Left kidney (tissue), 2 donors: ENCODE measurements around the gene LAMA5. TPM values are rescaled to one million over a fixed set of nuclear protein-coding genes. Genes with fewer than 3 reads are reported as not detected.

Source experiments
- DNase-seq: peaks from one replicate; pipeline ENCODE4 v3.0.0-alpha.2; 2013
- polyA plus RNA-seq: library from polyadenylated mRNA; unstranded; fragments of 120-200 nt; gene quantifications from one replicate; pipeline ENCODE4 v1.2.1, GENCODE V29; 2013; ENCODE audit not compliant: insufficient read length

The LAMA5 gene
- polyA plus RNA-seq, 1 donor = 119 TPM

- DNase-seq = no peak
Observed at GRCh38 chr20:62291251-62292066, 75.7 kb downstream of the LAMA5 start.

GRCh38 chr20:62289898-62290297 is 77.2 kb downstream of the LAMA5 start:
- no peak for DNase-seq

- DNase-seq = no peak
Observed at GRCh38 chr20:62289131-62289530, 78.0 kb downstream of the LAMA5 start.

DNA sequence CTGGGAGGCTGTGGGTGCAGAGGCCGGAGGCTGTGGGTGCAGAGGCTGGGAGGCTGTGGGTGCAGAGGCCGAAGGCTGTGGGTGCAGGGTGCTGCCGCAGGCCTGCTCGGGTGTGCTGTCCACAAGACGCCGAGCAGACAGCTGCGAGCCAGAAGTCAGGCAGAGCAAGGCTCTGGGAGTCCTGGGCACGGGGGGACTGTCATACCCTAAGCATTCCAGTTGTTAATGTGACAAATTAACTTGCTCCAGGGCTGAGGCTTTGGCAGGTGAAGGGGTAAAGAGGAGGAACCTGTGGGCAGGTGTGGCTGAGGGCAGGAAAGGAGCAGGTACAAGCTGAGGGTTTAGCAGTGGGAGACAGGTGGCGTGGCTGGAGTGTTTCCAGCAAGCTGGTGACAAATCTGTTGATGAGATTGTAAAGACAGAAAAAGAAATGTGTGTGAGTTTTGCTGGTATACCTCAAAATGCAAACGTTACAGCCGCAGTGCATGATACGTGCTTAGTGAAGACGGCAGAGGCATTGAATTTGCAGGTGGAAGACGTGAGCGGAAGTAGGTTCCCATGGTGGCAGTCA is 78.5 kb downstream of the LAMA5 start:
- DNase-seq = no peak

DNA sequence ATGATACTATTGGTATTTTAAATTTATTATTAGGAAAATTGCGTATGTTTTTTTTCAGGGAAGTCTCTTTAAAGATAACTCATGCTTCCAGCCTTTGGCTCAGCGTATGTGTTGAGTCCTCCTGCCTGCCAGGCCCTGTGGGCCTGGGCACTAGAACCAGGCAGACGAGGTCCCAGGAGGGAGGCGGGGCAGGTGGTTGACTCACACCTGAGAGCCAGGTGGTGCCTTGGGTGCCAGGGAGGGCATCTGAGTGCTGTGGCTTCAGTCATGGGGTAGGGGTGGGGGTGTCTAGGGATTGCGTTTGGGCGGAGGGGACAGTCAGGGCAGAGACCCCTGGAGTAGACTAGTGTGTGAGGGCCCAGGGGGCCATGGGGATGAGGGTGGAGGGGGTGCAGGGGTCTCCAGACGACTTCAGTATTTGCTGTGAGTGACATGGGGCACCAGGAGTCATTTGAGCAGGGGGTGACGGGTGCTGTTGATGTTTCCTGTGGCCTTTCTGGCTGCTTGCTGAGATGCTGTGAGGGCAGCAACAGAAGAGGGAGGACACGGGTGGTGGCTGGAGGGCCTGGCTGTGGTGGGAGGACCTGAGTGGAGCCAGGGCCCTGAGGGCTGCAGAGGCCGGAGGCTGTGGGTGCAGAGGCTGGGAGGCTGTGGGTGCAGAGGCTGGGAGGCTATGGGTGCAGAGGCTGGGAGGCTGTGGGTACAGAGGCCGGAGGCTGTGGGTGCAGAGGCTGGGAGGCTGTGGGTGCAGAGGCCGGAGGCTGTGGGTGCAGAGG is 79.2 kb downstream of the LAMA5 start:
- no peak for DNase-seq

DNA sequence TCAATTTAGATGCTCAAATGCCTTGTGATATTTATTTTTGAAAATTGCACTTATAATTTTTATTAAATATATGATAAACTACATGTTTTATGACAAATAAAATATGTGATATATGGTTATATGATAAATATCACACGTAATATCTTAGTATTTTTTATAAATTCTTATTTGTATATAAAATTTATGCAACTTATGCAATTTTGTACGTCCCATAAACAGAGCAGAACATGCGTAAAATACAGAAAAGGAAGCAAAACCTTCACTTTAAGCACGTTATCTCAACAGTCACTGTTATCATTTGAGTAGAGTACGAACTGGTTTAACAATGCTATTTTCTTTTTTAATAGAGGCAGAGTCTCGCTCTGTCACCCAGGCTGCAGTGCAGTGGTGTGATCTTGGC is 80.0 kb downstream of the LAMA5 start:
- no peak for DNase-seq

- DNase-seq = no peak
Observed at GRCh38 chr20:62286493-62287064, 80.5 kb downstream of the LAMA5 start.

- peak; percentile 8 for DNase-seq
Observed at GRCh38 chr20:62285722-62286121, 81.4 kb downstream of the LAMA5 start.

DNA sequence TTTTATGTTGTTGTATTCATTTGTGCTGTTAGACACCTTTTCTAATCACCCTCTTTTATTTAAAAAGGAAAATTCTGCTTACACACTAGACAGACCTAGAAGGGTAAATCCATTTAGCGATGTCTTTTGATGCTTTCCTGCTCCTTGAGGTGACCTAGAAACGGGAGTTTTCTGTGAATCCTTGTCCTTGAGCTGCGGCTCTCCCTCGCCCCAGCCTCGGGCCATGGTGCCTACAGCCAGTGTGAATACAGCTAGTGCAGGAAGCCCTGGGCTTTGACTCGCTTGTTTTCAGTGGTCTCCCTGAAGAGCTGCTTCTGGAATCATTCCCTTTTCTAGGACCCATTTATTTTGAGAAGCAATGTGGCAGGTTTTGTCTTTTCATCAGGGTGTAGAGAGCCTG is 82.0 kb downstream of the LAMA5 start:
- no peak for DNase-seq

DNA sequence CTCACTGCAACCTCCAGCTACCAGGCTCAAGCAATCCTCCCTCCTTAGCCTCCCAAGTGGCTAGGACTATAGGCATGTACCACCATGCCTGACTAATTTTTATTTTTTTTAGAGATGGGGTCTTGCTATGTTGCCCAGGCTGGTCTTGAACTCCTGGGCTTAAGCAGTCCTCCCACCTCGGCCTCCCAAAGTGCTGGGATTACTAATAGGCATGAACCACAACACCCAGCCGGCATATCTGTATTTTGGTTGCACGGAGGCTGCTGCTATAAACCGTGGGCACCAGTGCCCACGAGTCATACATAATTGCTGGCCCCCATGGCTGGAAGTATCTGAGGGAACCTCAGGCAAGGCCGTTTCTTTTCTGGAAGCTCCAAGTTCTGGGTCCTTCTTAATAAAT is 82.7 kb downstream of the LAMA5 start:
- no peak for DNase-seq

DNA sequence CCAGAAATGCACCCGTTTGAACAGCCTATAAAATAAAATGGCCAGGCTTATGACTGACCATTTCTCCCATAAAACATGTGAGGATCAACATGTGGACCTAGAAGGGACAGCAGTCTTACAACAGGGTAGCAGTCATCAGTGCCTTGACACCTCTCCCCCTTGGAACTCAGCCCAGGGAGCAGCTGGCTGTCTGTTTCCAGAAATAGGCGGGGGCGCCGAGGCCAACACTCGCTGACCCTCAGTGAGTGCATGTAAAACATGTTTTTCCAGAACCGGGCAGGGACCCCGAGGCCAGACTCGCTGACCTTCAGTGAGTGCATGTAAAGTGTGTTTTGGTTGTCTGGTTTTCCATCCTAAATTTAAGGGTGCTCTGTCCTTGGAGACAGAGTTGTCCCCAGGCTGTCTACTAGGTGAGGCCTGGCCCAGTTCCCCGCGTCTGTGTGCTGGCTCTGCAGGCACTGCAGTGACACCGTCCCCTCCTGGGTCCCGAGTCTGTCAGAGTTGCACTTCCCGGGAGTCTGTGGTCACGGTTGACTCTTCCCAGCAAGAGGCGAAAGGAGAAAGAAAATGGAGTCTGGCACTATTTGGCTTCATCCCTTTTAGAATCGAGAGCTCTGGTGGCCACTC is 84.1 kb downstream of the LAMA5 start:
- DNase-seq = no peak

- no peak for DNase-seq
Observed at GRCh38 chr20:62282103-62282502, 85.0 kb downstream of the LAMA5 start.

- no peak for DNase-seq
Observed at GRCh38 chr20:62281161-62281933, 85.8 kb downstream of the LAMA5 start.

- DNase-seq = no peak
Observed at GRCh38 chr20:62280303-62280702, 86.8 kb downstream of the LAMA5 start.

GRCh38 chr20:62277253-62277652 is 89.9 kb downstream of the LAMA5 start:
- no peak for DNase-seq

- DNase-seq = no peak
Observed at GRCh38 chr20:62276439-62276838, 90.7 kb downstream of the LAMA5 start.

- no peak for DNase-seq
Observed at GRCh38 chr20:62275219-62275618, 91.9 kb downstream of the LAMA5 start.

- peak; percentile 32 for DNase-seq
Observed at GRCh38 chr20:62274332-62274950, 92.7 kb downstream of the LAMA5 start.

GRCh38 chr20:62273416-62273815 is 93.7 kb downstream of the LAMA5 start:
- no peak for DNase-seq

DNA sequence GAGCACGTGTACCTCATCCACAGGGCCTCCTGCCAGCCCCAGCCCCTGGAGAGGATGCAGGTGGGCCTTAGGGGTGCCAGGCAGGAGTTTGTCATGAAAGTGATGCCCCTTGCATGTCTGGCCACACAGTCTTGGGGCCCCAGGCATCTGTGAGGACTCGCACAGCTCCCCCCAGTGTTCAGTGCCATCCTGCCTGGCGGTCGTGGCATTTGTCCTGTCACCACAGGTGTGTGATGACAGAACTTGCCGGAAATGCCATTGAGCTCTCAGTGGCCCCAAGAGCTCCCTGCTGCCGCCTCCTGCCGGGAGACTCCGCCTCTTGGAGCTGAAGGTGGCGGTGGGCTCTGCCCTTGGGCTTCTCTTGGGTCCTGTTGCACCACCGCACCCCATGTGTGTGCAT is 94.9 kb downstream of the LAMA5 start:
- DNase-seq = no peak

DNA sequence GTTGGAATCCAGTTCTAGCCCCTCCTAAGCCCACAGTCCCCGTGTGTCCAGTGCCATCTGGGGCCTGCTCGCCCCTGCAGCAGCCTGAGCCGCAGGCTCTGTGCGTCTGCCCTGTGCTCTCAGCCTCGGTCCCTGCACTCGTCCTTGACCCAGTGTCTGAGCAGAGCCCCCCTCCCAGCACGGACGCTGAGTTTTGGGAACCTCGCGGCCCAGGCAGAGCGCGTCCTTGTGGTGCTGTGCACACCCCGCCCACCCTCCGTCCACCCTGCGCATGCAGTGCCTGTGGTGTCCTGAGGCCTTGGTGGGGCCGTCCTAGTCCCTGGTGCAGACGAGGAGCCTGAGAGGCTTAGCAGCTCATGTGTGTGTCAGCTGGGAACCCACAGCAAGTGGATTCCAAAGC is 97.2 kb downstream of the LAMA5 start:
- DNase-seq = no peak
